ENCODE results near the gene ETAA1.

Gene ETAA1

DNA sequence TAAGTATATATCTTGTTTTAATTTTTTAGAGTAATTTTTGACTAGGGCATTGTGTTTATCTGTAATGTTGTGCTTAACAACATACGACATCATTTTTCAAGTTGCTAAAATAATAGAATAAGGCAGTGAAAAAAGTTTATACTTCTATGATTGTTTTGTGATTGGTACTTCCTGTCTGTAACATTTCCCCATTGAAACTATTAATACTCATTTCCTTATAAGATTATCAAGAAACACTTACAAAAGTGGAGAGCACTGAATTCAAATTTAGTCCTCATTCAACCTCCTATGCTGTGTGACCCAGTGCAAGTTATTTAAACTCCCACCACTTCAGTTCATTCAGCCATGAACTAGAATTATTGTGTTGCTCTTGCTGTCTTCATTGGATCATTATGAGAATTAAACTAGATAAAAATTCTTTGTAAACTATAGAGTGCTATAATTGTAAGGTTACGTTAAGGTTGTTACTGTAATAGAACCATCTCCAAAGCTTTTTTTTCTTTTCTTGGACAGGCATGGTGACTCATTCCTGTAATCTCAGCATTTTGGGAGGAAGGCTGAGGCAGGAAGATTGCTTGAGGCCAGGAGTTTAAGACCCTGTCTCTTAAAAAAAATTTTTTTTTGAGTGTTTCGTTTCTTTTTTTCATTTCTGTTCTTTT is 2.8 kb downstream of the ETAA1 start:
- TF ChIP-seq, protein P1, sequence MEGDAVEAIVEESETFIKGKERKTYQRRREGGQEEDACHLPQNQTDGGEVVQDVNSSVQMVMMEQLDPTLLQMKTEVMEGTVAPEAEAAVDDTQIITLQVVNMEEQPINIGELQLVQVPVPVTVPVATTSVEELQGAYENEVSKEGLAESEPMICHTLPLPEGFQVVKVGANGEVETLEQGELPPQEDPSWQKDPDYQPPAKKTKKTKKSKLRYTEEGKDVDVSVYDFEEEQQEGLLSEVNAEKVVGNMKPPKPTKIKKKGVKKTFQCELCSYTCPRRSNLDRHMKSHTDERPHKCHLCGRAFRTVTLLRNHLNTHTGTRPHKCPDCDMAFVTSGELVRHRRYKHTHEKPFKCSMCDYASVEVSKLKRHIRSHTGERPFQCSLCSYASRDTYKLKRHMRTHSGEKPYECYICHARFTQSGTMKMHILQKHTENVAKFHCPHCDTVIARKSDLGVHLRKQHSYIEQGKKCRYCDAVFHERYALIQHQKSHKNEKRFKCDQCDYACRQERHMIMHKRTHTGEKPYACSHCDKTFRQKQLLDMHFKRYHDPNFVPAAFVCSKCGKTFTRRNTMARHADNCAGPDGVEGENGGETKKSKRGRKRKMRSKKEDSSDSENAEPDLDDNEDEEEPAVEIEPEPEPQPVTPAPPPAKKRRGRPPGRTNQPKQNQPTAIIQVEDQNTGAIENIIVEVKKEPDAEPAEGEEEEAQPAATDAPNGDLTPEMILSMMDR (IDR thresholded peaks at IDR 0.05; ENCODE audit: borderline replicate concordance, insufficient read depth, low read depth, low read length): no peak
- no peak overlapping the region for H3K4me3 ChIP-seq (ENCODE audit: low read depth, low read length)

DNA sequence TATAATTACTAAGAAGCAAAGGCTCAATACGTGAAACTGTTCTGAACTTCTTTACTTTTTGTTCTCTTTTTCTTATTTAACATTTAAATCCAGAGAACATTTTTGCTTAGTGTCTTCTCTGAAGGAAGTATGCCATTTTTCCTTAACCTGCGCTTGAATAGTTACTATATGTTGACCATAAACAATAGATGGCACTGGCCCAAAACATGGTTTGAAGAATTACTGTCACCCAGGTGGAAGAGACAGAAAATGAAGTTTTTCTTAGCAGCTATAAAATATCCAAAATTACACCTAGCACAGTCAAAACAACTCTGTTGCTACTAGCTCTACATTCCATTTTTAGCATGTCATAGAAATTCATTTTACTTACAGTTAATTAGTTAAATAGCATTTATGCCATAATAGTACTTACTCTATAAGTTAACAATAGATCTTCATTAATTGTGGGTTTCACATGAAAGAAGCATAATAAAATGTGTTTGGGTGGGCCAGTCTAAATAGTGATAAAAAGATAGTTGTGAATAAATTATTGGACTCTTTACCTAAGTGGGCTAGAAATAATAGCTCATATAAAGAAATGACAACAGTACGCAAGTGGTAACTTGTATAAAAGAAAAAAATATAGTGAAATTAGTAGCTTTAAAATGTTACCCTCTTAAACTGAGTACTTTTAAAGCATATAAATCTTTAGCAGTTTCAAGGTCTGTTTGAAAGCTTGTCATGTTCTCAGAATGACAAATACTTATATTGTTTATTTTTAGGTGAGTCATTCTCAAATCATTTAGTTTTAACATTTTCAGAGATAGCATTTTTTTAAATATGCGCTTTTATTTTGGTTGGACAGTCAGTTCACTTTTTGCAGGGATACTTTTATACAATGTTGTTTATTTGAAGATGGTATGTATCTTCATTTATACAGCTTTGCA is 3.7 kb downstream of the ETAA1 start:
- TF ChIP-seq, protein P1 (IDR thresholded peaks at IDR 0.05; ENCODE audit: borderline replicate concordance, insufficient read depth, low read depth, low read length): no peak
- H3K4me3 ChIP-seq (ENCODE audit: low read depth, low read length): no peak overlapping the region

DNA sequence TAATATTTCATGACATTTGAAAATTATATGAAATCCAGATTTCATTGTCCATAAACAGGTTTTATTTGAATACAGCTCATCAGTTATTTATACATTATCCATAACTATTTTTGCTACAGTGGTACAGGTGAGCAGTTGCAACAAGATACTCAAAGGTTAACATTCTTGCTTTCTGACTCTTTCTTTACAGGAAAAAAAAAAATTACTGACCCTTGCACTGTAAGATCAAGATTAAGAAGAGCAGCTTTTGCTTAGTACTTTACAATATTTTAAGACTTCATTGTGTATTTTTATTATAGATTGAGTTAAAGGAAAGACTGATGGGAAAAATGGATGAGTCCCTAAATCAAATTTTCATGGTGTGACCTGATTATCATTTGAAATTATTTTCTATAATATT is 11.2 kb downstream of the ETAA1 start:
- H3K4me3 ChIP-seq (ENCODE audit: low read depth, low read length): no peak overlapping the region
- TF ChIP-seq, protein P1 (IDR thresholded peaks at IDR 0.05; ENCODE audit: borderline replicate concordance, insufficient read depth, low read depth, low read length): no peak

DNA sequence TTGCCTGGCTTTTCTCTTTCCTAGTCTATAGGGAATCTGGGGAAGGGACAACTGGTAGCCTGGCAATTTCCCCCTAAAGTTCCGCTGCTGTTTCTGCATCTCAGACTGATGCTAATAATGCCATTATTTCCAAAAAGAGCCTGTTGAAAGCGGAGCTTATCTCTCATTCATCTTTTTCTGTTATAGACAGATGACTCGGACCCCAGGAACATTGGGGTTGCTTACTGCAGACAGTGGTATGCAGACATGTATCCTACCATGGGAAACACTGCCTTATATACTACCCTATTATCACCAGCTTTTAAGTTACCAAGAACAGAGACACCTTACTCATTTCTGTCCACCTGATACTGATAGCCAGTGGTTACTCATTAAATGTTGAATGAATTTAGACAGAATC is 15.3 kb downstream of the ETAA1 start:
- TF ChIP-seq, protein P1 (IDR thresholded peaks at IDR 0.05; ENCODE audit: borderline replicate concordance, insufficient read depth, low read depth, low read length): no peak
- no peak overlapping the region for H3K4me3 ChIP-seq (ENCODE audit: low read depth, low read length)

DNA sequence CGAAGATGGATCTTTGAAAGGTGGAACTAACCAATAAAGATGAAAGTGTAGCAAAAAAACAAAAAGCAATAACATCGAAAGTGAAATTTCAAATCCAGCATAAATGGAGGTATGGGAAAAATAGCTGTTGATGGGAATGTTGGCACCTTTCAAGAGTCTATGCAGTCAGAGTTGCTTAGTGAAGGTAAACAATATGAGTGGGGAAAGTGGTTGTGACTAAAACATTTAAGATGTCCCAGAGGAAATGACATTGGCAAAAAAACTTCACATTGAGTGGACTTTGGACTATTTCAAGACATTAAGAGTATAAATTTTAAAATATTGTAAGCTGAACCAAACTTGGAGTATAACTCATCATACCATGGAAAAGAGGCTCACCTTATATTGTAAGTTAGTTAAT is 17.7 kb downstream of the ETAA1 start:
- TF ChIP-seq, protein P1 (IDR thresholded peaks at IDR 0.05; ENCODE audit: borderline replicate concordance, insufficient read depth, low read depth, low read length): no peak
- H3K4me3 ChIP-seq (ENCODE audit: low read depth, low read length): no peak overlapping the region

DNA sequence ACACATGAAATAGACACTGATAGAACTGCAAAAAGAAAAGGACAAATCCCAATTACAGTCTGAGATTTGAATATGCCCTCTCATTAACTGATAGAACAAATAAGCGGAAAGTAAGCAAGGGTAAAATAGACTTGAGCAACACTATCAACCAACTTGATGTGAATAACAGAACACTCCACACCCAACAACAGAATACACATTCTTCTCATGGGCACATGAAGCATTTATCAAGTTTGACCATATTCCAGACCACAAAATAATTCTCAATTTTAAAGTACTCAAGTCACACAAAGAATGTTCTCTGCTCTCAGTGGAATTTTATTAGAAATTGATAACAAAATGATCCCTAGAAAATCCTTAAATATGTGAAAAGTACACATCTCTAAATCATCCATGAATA is 19.0 kb downstream of the ETAA1 start:
- TF ChIP-seq, protein P1 (IDR thresholded peaks at IDR 0.05; ENCODE audit: borderline replicate concordance, insufficient read depth, low read depth, low read length): no peak
- H3K4me3 ChIP-seq (ENCODE audit: low read depth, low read length): no peak overlapping the region
